GM23338 (cell line): ENCODE results near the gene OXGR1.

Experiments used
- CREB1 ChIP-seq: fragments of 250-450 bp; sonication (Bioruptor Pico); IDR thresholded peaks from 2 replicates; pipeline ENCODE4 v1.5.0; 2020; ENCODE audit warnings: low read depth, mild to moderate bottlenecking, moderate library complexity
- EZH2 ChIP-seq: fragments of 200-600 bp; sonication (generic); IDR thresholded peaks from one replicate; pipeline ENCODE4 v1.8.0; 2017; ENCODE audit warnings: antibody characterized with exemption, mild to moderate bottlenecking, low read depth; ENCODE audit not compliant: unreplicated experiment
- EZH2phosphoT487 ChIP-seq: fragments of 200-600 bp; sonication (generic); IDR thresholded peaks from one replicate; pipeline ENCODE4 v1.8.1; 2018; ENCODE audit warnings: antibody characterized with exemption; ENCODE audit not compliant: unreplicated experiment
- JUNB ChIP-seq: IDR thresholded peaks from one replicate; pipeline ENCODE4 v1.6.1; 2016; ENCODE audit warnings: antibody characterized with exemption; ENCODE audit not compliant: unreplicated experiment
- POLR2AphosphoS5 ChIP-seq: IDR thresholded peaks from 2 replicates; pipeline ENCODE4 v1.6.1; 2016; ENCODE audit warnings: antibody characterized with exemption, low read depth
- REST ChIP-seq: IDR thresholded peaks from one replicate; pipeline ENCODE4 v1.6.1; 2018; ENCODE audit warnings: antibody characterized with exemption; ENCODE audit not compliant: unreplicated experiment
- STAT1 ChIP-seq: IDR thresholded peaks from one replicate; pipeline ENCODE4 v1.6.1; 2016; ENCODE audit warnings: antibody characterized with exemption; ENCODE audit not compliant: unreplicated experiment
- TF ChIP-seq, protein P1 (sequence below), 2 experiments: fragments of 200-600 bp in 1 of 2; sonication (generic) in 1 of 2; conservative IDR thresholded peaks; 2 replicates each; pipeline versions ENCODE4 v1.5.1 to v1.6.1; 2016 to 2017; ENCODE audit warnings: antibody characterized with exemption in 2 of 2, low read depth in 2 of 2, mild to moderate bottlenecking in 2 of 2, moderate library complexity in 1 of 2

DNA sequence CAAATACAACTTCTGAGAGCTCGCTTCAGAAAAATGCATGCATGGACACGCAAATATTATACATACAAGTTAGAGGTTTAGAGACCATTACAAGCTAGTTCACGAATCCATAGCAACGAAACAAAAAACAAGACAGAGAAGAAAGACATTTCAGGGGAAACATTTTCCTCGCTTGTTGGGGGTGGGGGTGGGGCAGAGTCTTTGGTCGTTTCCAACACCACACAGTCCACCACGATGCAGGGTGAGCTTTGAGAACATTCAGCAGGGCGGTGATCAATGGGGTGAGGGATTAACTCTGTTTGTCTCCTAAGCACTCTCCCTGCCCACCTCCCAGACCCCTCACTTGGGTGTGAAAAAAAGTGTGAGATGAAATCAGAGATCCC lies 651 bp downstream of the OXGR1 start:
- TF ChIP-seq POLR2AphosphoS5, result no peak
- TF ChIP-seq STAT1, result no peak
- TF ChIP-seq, protein P1, sequence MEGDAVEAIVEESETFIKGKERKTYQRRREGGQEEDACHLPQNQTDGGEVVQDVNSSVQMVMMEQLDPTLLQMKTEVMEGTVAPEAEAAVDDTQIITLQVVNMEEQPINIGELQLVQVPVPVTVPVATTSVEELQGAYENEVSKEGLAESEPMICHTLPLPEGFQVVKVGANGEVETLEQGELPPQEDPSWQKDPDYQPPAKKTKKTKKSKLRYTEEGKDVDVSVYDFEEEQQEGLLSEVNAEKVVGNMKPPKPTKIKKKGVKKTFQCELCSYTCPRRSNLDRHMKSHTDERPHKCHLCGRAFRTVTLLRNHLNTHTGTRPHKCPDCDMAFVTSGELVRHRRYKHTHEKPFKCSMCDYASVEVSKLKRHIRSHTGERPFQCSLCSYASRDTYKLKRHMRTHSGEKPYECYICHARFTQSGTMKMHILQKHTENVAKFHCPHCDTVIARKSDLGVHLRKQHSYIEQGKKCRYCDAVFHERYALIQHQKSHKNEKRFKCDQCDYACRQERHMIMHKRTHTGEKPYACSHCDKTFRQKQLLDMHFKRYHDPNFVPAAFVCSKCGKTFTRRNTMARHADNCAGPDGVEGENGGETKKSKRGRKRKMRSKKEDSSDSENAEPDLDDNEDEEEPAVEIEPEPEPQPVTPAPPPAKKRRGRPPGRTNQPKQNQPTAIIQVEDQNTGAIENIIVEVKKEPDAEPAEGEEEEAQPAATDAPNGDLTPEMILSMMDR (conservative IDR thresholded peaks at IDR 0.05; ENCODE audit: low read depth in 2 of 2), result no peak
- no peak for TF ChIP-seq EZH2
- TF ChIP-seq CREB1 (CRISPR knock-in tag), result no peak
- no peak for TF ChIP-seq REST
- no peak for TF ChIP-seq JUNB
- TF ChIP-seq EZH2phosphoT487, result no peak
